Calu3 (cell line): ENCODE results near the gene EGR2. TPM values are rescaled to one million over a fixed set of nuclear protein-coding genes. Genes with fewer than 3 reads are reported as not detected.

Source experiments
- BruUV-seq: library from RNA; stranded (reverse); fragments of 400-500 nt; replicated peaks from 2 replicates; lab custom pipeline; 2021; lab: Mats Ljungman, UMichigan
- CTCF ChIA-PET: fragments of 300-600 bp; sonication (Branson Sonifier 250); formaldehyde crosslinking; loops from one replicate; lab custom pipeline; 2022; ENCODE audit warnings: antibody characterized with exemption; lab: Charles Lee
- DNase-seq: peaks from one replicate; pipeline ENCODE4 v3.0.0; 2022
- H3K27ac Mint-ChIP-seq: one replicate; pipeline ENCODE4 v1.8.0; 2022; ENCODE audit warnings: mixed read lengths; ENCODE audit not compliant: unreplicated experiment
- H3K27me3 Mint-ChIP-seq: one replicate; pipeline ENCODE4 v1.8.0; 2022; ENCODE audit warnings: mixed read lengths; ENCODE audit not compliant: unreplicated experiment
- H3K36me3 Mint-ChIP-seq: one replicate; pipeline ENCODE4 v1.8.0; 2022; ENCODE audit warnings: mild to moderate bottlenecking, moderate library complexity, mixed read lengths; ENCODE audit not compliant: insufficient read depth, unreplicated experiment
- H3K4me1 Mint-ChIP-seq: one replicate; pipeline ENCODE4 v1.8.0; 2022; ENCODE audit warnings: mild to moderate bottlenecking, low read depth, mixed read lengths; ENCODE audit not compliant: unreplicated experiment
- H3K4me3 Mint-ChIP-seq: one replicate; pipeline ENCODE4 v1.8.0; 2022; ENCODE audit warnings: mild to moderate bottlenecking, low read depth, moderate library complexity, mixed read lengths; ENCODE audit not compliant: unreplicated experiment
- H3K9me3 Mint-ChIP-seq: one replicate; pipeline ENCODE4 v1.8.0; 2022; ENCODE audit warnings: low read depth, mixed read lengths; ENCODE audit not compliant: unreplicated experiment
- intact Hi-C: fragments of 100-400 bp; cut with micrococcal nuclease; formaldehyde crosslinking; loops from one replicate; pipeline ENCODE4 v1.10.0; 2022; ENCODE audit not compliant: unreplicated experiment
- total RNA-seq: library from RNA; stranded (reverse); gene quantifications from 2 replicates; pipeline ENCODE4 v1.2.3, GENCODE V29; 2022
- TF ChIP-seq, protein P1 (sequence below): fragments of 200-600 bp; IDR thresholded peaks from one replicate; pipeline ENCODE4 v1.8.0; 2022; ENCODE audit warnings: antibody characterized with exemption; ENCODE audit not compliant: unreplicated experiment

EGR2 gene
- total RNA-seq, 1 experiment from 2014 or later, result 0.68 TPM

DNA sequence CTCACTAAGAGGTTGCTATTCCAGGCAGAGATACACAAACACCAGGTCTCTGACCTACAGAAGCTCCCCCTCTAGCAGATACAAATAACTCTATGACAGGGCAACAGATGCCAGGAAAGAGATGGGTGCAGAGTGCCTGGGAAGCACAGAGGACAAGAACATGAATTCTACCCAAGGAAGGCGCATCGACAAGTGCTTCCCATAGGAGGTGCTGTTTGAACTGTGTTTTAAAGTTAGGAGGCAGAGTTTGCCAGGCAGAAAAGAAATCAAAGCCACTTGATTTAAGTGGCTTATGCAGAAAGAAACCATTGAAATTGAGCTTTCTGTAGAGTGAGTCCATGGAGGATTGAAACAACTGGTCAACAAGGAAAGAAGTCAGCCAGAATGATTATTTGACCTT lies 35.3 kb upstream of the EGR2 start:
- Mint-ChIP-seq H3K36me3 (no peaks in the 10 kb centered on the region), H3K27me3 (peaks cover 18% of the 10 kb centered on the region), H3K27ac (no peak overlapping the region), H3K4me1 (no peaks in the 10 kb centered on the region), H3K9me3 (peaks cover 4% of the 10 kb centered on the region), H3K4me3 (no peak overlapping the region)
- TF ChIP-seq, protein P1, sequence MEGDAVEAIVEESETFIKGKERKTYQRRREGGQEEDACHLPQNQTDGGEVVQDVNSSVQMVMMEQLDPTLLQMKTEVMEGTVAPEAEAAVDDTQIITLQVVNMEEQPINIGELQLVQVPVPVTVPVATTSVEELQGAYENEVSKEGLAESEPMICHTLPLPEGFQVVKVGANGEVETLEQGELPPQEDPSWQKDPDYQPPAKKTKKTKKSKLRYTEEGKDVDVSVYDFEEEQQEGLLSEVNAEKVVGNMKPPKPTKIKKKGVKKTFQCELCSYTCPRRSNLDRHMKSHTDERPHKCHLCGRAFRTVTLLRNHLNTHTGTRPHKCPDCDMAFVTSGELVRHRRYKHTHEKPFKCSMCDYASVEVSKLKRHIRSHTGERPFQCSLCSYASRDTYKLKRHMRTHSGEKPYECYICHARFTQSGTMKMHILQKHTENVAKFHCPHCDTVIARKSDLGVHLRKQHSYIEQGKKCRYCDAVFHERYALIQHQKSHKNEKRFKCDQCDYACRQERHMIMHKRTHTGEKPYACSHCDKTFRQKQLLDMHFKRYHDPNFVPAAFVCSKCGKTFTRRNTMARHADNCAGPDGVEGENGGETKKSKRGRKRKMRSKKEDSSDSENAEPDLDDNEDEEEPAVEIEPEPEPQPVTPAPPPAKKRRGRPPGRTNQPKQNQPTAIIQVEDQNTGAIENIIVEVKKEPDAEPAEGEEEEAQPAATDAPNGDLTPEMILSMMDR, result no peak
- no peak for DNase-seq
- no TSS peak for BruUV-seq
- intact Hi-C loops, result no loop called here
- CTCF ChIA-PET, result no interaction called here

DNA sequence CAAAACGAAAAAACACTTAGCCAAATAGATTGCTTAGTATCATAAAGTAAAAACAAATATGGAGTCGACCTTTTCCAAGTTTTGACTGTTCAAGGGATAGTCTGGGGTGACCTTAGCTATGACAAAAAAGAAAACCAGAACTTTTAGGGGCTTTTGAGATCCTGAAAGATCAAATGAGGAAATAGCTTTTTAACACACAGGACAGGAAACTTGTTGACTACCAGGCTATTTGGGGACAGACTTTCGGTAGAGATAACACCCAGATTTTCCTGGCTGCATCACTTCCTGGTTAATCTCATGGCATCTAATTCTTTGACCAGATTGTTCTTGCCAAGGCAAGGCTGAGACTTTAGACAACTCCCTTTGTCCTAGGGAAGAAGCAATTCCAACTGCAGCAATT lies 34.5 kb upstream of the EGR2 start:
- TF ChIP-seq, protein P1, result no peak
- CTCF ChIA-PET, result no interaction called here
- Mint-ChIP-seq H3K27me3 (peaks cover 26% of the 10 kb centered on the region), H3K27ac (no peak overlapping the region), H3K4me3 (no peak overlapping the region), H3K9me3 (peaks cover 4% of the 10 kb centered on the region), H3K4me1 (no peaks in the 10 kb centered on the region), H3K36me3 (no peaks in the 10 kb centered on the region)
- BruUV-seq, result no TSS peak
- no peak for DNase-seq
- intact Hi-C loops, result no loop called here

DNA sequence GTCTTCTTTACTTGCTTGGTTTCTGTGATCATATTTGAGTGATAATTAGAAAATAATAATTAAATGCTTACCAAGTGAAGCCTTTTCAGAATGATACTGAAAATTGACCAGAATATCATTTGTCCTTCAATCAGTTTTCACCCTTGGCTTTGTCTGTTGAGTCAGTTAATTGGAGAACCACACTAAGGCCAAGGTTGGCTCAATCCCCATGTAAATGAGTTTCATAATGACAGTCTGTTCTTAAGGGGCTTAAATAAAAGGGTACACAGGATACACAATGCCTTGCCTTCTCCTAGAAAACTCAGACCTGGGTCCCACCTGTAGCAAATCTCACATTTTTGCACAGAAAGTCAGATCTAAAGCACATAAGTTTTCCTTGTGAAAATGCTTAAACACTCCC lies 31.3 kb upstream of the EGR2 start:
- Mint-ChIP-seq H3K4me1 (no peaks in the 10 kb centered on the region), H3K27ac (no peak overlapping the region), H3K4me3 (no peak overlapping the region), H3K27me3 (peaks cover 58% of the 10 kb centered on the region), H3K9me3 (peaks cover 7% of the 10 kb centered on the region), H3K36me3 (no peaks in the 10 kb centered on the region)
- CTCF ChIA-PET, result no interaction called here
- no peak for DNase-seq
- BruUV-seq, result no TSS peak
- intact Hi-C loops, result no loop called here
- TF ChIP-seq, protein P1, result no peak

DNA sequence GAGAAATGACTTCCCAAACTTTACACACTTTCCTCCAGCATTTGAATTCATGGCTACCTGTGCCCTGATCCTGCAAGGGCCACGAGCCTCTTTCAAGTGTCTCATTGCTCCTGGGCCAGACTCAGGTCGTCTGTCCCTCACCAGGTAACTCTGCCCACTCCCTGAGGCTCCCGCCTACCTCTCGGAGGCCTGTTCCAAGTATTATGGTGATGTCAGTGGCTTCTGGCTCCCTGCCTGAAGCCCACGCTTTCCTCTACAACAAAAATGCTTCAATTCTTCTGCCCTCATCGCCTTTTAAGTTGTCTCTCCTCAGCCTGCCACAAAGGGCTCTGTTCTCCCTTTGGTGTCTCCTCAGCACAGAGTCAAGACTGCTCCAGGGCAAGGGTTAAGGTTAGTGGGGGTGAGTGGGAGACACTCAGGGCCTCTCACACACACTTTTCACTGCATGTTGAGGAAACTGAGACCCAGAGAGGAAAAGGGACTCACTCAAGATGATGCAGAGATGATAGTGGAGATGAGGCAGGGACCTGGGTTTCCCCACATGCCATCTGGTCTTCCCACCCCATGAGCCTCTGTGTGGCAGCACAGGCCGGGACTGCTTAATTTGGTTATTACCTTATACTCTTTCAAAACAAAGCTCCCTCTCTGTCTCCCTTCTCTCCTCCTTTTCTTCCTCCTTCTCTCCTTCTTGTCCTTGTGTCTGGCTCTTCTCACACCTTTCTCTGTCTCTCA lies 28.3 kb upstream of the EGR2 start:
- no peak for DNase-seq
- Mint-ChIP-seq H3K27me3 (peaks cover 71% of the 10 kb centered on the region), H3K4me3 (no peak overlapping the region), H3K36me3 (no peaks in the 10 kb centered on the region), H3K4me1 (no peaks in the 10 kb centered on the region), H3K9me3 (peaks cover 6% of the 10 kb centered on the region), H3K27ac (no peak overlapping the region)
- TF ChIP-seq, protein P1, result no peak
- CTCF ChIA-PET, result no interaction called here
- intact Hi-C loops, result no loop called here
- BruUV-seq, result no TSS peak
